Keratinocyte (primary cell): Measurements from ENCODE around the gene QPRT. TPM values are rescaled to one million over a fixed set of nuclear protein-coding genes. Genes with fewer than 3 reads are reported as not detected.
"Not testable (repeated sequence)": the region's sequence is repeated elsewhere in the genome, so short reads cannot be mapped to it uniquely, and the experiment has no call there.

Source experiments
- DNase-seq: peaks from one replicate; pipeline ENCODE4 v3.0.0-alpha.2; 2011; ENCODE audit warnings: low read depth, missing footprints, low spot score
- FAIRE-seq: peaks from 2 replicates; lab custom pipeline; 2011; peaks lifted over from hg19 to GRCh38; lab: Jason Lieb, UNC
- H2AFZ ChIP-seq: 2 replicates; pipeline ENCODE4 v1.6.0; 2012; ENCODE audit warnings: low read length, control low read depth, inconsistent platforms; ENCODE audit not compliant: control insufficient read depth
- H3K27ac ChIP-seq: 2 replicates; pipeline ENCODE4 v1.5.1; 2011; ENCODE audit warnings: low read length; ENCODE audit not compliant: control insufficient read depth, insufficient read depth
- H3K27me3 ChIP-seq: 3 replicates; pipeline ENCODE4 v1.6.0; 2011; ENCODE audit warnings: low read length; ENCODE audit not compliant: control insufficient read depth, insufficient read depth; ENCODE audit errors: extremely low read depth
- H3K36me3 ChIP-seq, 2 experiments: 2 replicates in 1 of 2; 3 replicates in 1 of 2; pipeline ENCODE4 v1.5.1; 2011; ENCODE audit warnings: low read length in 2 of 2, mild to moderate bottlenecking in 1 of 2; ENCODE audit not compliant: control insufficient read depth in 2 of 2, insufficient read depth in 2 of 2; ENCODE audit errors: extremely low read depth in 1 of 2
- H3K4me1 ChIP-seq: 3 replicates; pipeline ENCODE4 v1.5.1; 2011; ENCODE audit warnings: low read length; ENCODE audit not compliant: control insufficient read depth, insufficient read depth; ENCODE audit errors: extremely low read depth
- H3K4me2 ChIP-seq: 3 replicates; pipeline ENCODE4 v1.6.0; 2011; ENCODE audit warnings: low read depth, low read length; ENCODE audit not compliant: control insufficient read depth, insufficient read depth; ENCODE audit errors: extremely low read depth
- H3K4me3 ChIP-seq, 3 experiments: fragments of 200-600 bp in 1 of 3; sonication (generic) in 1 of 3; 2 replicates in 2 of 3; 3 replicates in 1 of 3; pipeline ENCODE4 v1.5.1; 2011 to 2016; ENCODE audit warnings: low read length in 3 of 3, mild to moderate bottlenecking in 3 of 3, control low read depth in 2 of 3, inconsistent platforms in 1 of 3, low read depth in 1 of 3, mixed read lengths in 1 of 3, mixed run types in 1 of 3, moderate library complexity in 1 of 3; ENCODE audit not compliant: control insufficient read depth in 2 of 3, insufficient read depth in 2 of 3; ENCODE audit errors: extremely low read depth in 1 of 3
- H3K79me2 ChIP-seq: 2 replicates; pipeline ENCODE4 v1.6.0; 2012; ENCODE audit warnings: low read length; ENCODE audit not compliant: control insufficient read depth, insufficient read depth
- H3K9ac ChIP-seq: 3 replicates; pipeline ENCODE4 v1.6.0; 2011; ENCODE audit warnings: low read length; ENCODE audit not compliant: control insufficient read depth, insufficient read depth; ENCODE audit errors: extremely low read depth
- H3K9me1 ChIP-seq: 3 replicates; pipeline ENCODE4 v1.6.0; 2011; ENCODE audit warnings: low read length; ENCODE audit not compliant: control insufficient read depth, insufficient read depth; ENCODE audit errors: extremely low read depth
- H3K9me3 ChIP-seq: 2 replicates; pipeline ENCODE4 v1.5.1; 2012; ENCODE audit warnings: low read depth, low read length; ENCODE audit not compliant: control insufficient read depth
- H4K20me1 ChIP-seq: 3 replicates; pipeline ENCODE4 v1.6.0; 2011; ENCODE audit warnings: low read length; ENCODE audit not compliant: control insufficient read depth, insufficient read depth; ENCODE audit errors: extremely low read depth
- EZH2 ChIP-seq: IDR thresholded peaks from one replicate; pipeline ENCODE4 v1.6.1; 2012; ENCODE audit warnings: inconsistent platforms, mild to moderate bottlenecking, low read length, moderate library complexity
- dilution Hi-C: fragments of 300-500 bp; cut with MboI; formaldehyde crosslinking; loops from one replicate; pipeline ENCODE4 v1.7.0; 2020; ENCODE audit warnings: low sequenced_read_pairs; ENCODE audit not compliant: extremely low pct_ligation_motif_present
- polyA plus RNA-seq, 5 experiments: library from polyadenylated mRNA; depleted of rRNA in 3 of 5; stranded (reverse) in 3 of 5; stranded (forward) in 1 of 5; unstranded in 1 of 5; fragments of >200 nt; gene quantifications; 1 replicate in 1 of 5; 2 replicates in 3 of 5; 3 replicates in 1 of 5; pipeline versions ENCODE4 v1.2.1 to v1.2.3, GENCODE V29; 2011 to 2012; ENCODE audit warnings: missing spikeins in 2 of 5, low read depth in 1 of 5, low replicate concordance in 1 of 5
- TF ChIP-seq, protein P1 (sequence below), 3 experiments: IDR thresholded peaks in 1 of 3; conservative IDR thresholded peaks in 1 of 3; optimal IDR thresholded peaks in 1 of 3; 2 replicates in 2 of 3; 3 replicates in 1 of 3; pipeline versions ENCODE3 to v1.5.1; 2011; ENCODE audit warnings: low read length in 3 of 3, mild to moderate bottlenecking in 3 of 3, moderate library complexity in 2 of 3, control low read depth in 1 of 3, inconsistent platforms in 1 of 3; ENCODE audit not compliant: insufficient read depth in 2 of 3; ENCODE audit errors: extremely low read depth in 1 of 3

Gene QPRT
- polyA plus RNA-seq, 1 donor (not counting 4 experiments of a cell fraction or from before 2014, with no cell fraction given): 8.8 TPM

DNA sequence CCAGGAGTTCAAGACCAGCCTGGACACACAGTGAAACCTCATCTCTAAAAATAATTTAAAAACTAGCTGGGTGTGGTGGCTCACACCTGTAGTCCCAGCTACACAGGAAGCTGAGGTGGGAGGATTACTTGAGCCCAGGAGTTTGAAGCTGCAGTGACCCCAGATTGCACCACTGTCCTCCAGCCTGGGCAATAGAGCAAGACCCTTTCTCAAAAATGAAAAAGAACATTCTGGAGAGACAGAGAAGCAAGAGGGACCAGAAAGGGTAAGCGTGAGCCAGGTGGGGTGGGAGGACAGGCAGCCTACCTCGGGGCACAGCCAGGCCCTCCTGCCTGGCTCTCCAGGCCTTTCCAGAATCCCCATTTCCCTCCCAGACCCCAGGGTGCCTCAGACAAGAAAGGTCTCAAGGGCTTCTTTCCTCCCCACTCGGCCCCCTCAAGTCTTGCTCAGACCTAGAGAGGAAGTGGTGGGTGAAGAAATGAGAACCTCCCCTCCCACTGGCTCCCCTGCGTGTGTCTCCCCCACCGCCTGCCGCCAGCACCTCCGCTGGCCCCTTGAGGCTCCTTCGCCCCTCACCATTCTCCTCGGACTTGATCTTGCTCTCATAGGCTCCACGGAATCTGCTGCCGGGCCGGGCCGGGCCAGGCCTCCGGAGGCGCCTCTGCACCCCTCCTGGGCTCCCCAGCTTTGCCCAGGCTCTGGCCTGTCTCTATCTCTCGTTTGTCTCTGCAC, 66.3 kb downstream of the QPRT start:
- no peak for DNase-seq
- Histone ChIP-seq H3K9ac (no peak overlapping the region), H2AFZ (no peak overlapping the region), H3K4me1 (no peaks in the 10 kb centered on the region), H3K27ac (no peak overlapping the region), H3K9me1 (no peaks in the 10 kb centered on the region), H3K36me3 (no peaks in the 10 kb centered on the region), H3K27me3 (no peaks in the 10 kb centered on the region), H3K79me2 (no peaks in the 10 kb centered on the region), H4K20me1 (no peaks in the 10 kb centered on the region), H3K9me3 (no peaks in the 10 kb centered on the region), H3K4me3 (no peak overlapping the region), H3K4me2 (no peak overlapping the region)
- dilution Hi-C loops: no loop called here
- no peak for FAIRE-seq
- TF ChIP-seq EZH2: no peak
- TF ChIP-seq, protein P1, sequence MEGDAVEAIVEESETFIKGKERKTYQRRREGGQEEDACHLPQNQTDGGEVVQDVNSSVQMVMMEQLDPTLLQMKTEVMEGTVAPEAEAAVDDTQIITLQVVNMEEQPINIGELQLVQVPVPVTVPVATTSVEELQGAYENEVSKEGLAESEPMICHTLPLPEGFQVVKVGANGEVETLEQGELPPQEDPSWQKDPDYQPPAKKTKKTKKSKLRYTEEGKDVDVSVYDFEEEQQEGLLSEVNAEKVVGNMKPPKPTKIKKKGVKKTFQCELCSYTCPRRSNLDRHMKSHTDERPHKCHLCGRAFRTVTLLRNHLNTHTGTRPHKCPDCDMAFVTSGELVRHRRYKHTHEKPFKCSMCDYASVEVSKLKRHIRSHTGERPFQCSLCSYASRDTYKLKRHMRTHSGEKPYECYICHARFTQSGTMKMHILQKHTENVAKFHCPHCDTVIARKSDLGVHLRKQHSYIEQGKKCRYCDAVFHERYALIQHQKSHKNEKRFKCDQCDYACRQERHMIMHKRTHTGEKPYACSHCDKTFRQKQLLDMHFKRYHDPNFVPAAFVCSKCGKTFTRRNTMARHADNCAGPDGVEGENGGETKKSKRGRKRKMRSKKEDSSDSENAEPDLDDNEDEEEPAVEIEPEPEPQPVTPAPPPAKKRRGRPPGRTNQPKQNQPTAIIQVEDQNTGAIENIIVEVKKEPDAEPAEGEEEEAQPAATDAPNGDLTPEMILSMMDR (optimal IDR thresholded peaks at IDR 0.05 in 1 of 3, IDR thresholded peaks at IDR 0.05 in 1 of 3, conservative IDR thresholded peaks at IDR 0.05 in 1 of 3; ENCODE audit: extremely low read depth in 1 of 3, insufficient read depth in 2 of 3, low read length in 3 of 3): no peak

DNA sequence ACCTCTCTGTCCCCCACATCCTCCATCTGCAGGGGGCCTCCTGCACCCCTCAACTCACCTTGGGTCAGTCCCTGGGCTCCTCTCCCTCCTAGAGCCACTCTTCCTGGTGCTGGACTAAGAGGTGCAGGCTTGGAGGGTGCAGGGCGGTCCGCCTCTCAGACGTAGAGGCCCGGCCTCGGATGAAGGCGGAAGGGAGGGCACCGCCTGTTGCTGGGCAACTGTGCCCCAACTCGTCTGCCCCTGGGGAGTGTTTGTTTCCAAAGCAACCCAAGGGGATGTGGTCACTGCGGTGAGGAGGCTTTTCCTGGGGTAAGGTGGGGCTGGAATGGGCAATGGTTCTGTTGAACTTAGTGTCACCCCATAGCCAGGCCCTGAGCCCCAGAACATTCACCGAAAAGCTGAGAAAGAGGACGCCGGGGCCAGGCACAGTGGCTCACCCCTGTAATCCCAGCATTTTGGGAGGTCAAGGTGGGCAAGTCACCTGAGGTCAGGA, 66.9 kb downstream of the QPRT start, which contains the start of gene C16orf54:
C16orf54 (minus strand) TSS at position 138 of the 493 bp plus-strand sequence. CDS start 1,039 bp downstream, outside the sequence.
- no peak for FAIRE-seq
- no peak within 1 kb of the TSS for H3K27ac ChIP-seq
- H3K27me3 ChIP-seq: no peaks in the 10 kb centered on the region
- H3K9me1 ChIP-seq: no peaks in the 10 kb centered on the region
- H3K9me3 ChIP-seq: no peaks in the 10 kb centered on the region
- H4K20me1 ChIP-seq: no peaks in the 10 kb centered on the region
- DNase-seq: no peak
- no peaks in the 10 kb centered on the region for H3K4me1 ChIP-seq
- TF ChIP-seq EZH2: no peak
- TF ChIP-seq, protein P1 (optimal IDR thresholded peaks at IDR 0.05 in 1 of 3, IDR thresholded peaks at IDR 0.05 in 1 of 3, conservative IDR thresholded peaks at IDR 0.05 in 1 of 3; ENCODE audit: extremely low read depth in 1 of 3, insufficient read depth in 2 of 3, low read length in 3 of 3): no peak
- no peak within 1 kb of the TSS for H3K4me2 ChIP-seq
- dilution Hi-C loops: no loop called here
- H2AFZ ChIP-seq: no peak within 1 kb of the TSS
- H3K79me2 ChIP-seq: no peaks in the 10 kb centered on the region
- no peaks in the 10 kb centered on the region for H3K36me3 ChIP-seq
- H3K9ac ChIP-seq: no peak within 1 kb of the TSS
- H3K4me3 ChIP-seq: no peak within 1 kb of the TSS

DNA sequence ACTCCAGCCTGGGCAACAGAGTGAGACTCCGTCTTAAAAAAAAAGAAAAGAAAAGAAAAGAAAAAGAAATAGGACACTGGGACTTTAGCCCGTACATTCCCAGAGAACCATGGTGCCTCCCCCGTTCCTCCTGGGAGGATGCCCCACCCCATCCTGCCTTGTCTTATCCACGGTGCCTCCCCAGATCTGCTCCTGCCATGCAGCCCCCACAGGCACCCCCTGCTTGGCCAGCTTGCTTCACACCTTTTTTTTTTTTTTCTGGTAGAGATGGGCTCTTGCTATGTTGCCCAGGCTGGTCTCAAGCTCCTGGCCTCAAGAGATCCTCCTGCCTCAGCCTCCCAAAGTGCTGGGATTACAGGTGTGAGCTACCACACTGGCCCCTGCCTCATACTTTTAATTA, 67.5 kb downstream of the QPRT start:
- H4K20me1 ChIP-seq, H3K9me1 ChIP-seq, dilution Hi-C loops, FAIRE-seq, DNase-seq, H3K36me3 ChIP-seq, H3K79me2 ChIP-seq, H3K9ac ChIP-seq, H3K27ac ChIP-seq, H3K4me3 ChIP-seq, H3K9me3 ChIP-seq, H3K27me3 ChIP-seq, H3K4me1 ChIP-seq, H2AFZ ChIP-seq, H3K4me2 ChIP-seq: not testable (repeated sequence)
